HEK293 (cell line): ENCODE measurements around the gene LGR5.

Experiments used
- ZBTB20 ChIP-seq: fragments of 450-650 bp; formaldehyde crosslinking; IDR thresholded peaks from 2 replicates; pipeline ENCODE4 v1.5.1; 2016; ENCODE audit warnings: missing biosample characterization, missing genetic modification characterization
- ZFP3 ChIP-seq: fragments of 450-650 bp; formaldehyde crosslinking; IDR thresholded peaks from 2 replicates; pipeline ENCODE4 v1.5.1; 2016; ENCODE audit warnings: low read depth, missing biosample characterization, missing genetic modification characterization
- ZNF121 ChIP-seq: fragments of 450-650 bp; formaldehyde crosslinking; IDR thresholded peaks from 2 replicates; pipeline ENCODE4 v1.5.1; 2016; ENCODE audit warnings: missing biosample characterization, missing genetic modification characterization
- ZNF530 ChIP-seq: fragments of 450-650 bp; formaldehyde crosslinking; IDR thresholded peaks from 2 replicates; pipeline ENCODE4 v1.5.1; 2016; ENCODE audit warnings: low read depth, missing biosample characterization, missing genetic modification characterization
- ZNF596 ChIP-seq: fragments of 450-650 bp; IDR thresholded peaks from 2 replicates; pipeline ENCODE4 v1.5.0; 2018; ENCODE audit warnings: missing biosample characterization, mild to moderate bottlenecking, missing genetic modification characterization, moderate library complexity
- ZNF660 ChIP-seq: fragments of 450-650 bp; IDR thresholded peaks from 2 replicates; pipeline ENCODE4 v1.5.1; 2018; ENCODE audit warnings: missing biosample characterization, mild to moderate bottlenecking, missing genetic modification characterization
- TF ChIP-seq, protein P1 (sequence below): fragments of 450-650 bp; formaldehyde crosslinking; IDR thresholded peaks from 2 replicates; pipeline ENCODE4 v1.5.1; 2016; ENCODE audit warnings: missing biosample characterization, missing genetic modification characterization
- TF ChIP-seq, protein P2 (sequence below): fragments of 450-650 bp; formaldehyde crosslinking; conservative IDR thresholded peaks from 2 replicates; pipeline ENCODE4 v1.5.1; 2016; ENCODE audit warnings: low read depth, missing biosample characterization, missing genetic modification characterization

DNA sequence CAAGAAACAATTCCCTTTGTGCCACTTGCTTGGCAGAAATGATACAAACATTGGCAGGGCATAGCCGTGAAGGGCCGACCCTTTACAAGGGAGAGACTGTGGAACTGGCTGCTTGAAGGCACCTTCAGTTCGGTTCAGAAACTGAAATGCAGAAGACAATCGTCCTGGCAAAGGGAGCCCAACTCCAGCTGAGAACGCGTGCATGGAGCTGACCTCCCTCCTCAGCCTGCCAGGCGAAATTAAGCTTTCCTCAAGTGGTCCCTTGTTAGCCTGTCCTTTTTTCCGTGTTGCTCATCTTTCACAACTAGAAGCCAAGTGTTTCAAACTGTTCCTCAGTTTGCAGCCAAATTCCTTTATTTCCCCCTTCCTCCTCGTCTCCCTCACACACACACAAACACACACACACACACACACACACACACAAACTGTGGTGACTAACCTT lies 8.1 kb downstream of the LGR5 start:
- TF ChIP-seq ZNF530 (tag by site-specific recombination) = no peak
- TF ChIP-seq ZBTB20 (tag by site-specific recombination) = no peak
- TF ChIP-seq, protein P1, sequence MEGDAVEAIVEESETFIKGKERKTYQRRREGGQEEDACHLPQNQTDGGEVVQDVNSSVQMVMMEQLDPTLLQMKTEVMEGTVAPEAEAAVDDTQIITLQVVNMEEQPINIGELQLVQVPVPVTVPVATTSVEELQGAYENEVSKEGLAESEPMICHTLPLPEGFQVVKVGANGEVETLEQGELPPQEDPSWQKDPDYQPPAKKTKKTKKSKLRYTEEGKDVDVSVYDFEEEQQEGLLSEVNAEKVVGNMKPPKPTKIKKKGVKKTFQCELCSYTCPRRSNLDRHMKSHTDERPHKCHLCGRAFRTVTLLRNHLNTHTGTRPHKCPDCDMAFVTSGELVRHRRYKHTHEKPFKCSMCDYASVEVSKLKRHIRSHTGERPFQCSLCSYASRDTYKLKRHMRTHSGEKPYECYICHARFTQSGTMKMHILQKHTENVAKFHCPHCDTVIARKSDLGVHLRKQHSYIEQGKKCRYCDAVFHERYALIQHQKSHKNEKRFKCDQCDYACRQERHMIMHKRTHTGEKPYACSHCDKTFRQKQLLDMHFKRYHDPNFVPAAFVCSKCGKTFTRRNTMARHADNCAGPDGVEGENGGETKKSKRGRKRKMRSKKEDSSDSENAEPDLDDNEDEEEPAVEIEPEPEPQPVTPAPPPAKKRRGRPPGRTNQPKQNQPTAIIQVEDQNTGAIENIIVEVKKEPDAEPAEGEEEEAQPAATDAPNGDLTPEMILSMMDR (tag by site-specific recombination) = no peak
- no peak for TF ChIP-seq ZNF660 (tag by site-specific recombination)
- TF ChIP-seq ZFP3 = no peak
- TF ChIP-seq ZNF121 (tag by site-specific recombination) = peak; percentile 58; the same call in 1 of the 2 replicates
- no peak for TF ChIP-seq ZNF596
- TF ChIP-seq, protein P2, sequence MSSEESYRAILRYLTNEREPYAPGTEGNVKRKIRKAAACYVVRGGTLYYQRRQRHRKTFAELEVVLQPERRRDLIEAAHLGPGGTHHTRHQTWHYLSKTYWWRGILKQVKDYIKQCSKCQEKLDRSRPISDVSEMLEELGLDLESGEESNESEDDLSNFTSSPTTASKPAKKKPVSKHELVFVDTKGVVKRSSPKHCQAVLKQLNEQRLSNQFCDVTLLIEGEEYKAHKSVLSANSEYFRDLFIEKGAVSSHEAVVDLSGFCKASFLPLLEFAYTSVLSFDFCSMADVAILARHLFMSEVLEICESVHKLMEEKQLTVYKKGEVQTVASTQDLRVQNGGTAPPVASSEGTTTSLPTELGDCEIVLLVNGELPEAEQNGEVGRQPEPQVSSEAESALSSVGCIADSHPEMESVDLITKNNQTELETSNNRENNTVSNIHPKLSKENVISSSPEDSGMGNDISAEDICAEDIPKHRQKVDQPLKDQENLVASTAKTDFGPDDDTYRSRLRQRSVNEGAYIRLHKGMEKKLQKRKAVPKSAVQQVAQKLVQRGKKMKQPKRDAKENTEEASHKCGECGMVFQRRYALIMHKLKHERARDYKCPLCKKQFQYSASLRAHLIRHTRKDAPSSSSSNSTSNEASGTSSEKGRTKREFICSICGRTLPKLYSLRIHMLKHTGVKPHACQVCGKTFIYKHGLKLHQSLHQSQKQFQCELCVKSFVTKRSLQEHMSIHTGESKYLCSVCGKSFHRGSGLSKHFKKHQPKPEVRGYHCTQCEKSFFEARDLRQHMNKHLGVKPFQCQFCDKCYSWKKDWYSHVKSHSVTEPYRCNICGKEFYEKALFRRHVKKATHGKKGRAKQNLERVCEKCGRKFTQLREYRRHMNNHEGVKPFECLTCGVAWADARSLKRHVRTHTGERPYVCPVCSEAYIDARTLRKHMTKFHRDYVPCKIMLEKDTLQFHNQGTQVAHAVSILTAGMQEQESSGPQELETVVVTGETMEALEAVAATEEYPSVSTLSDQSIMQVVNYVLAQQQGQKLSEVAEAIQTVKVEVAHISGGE (tag by site-specific recombination) = 0 out of 2 replicates have a peak, but pooled peaks have one; percentile 23
